Measurements from ENCODE around the gene SYNDIG1L.

The SYNDIG1L gene

GRCh38 chr14:74437496-74438053 lies 11.6 kb upstream of the SYNDIG1L start:
- no peak for DNase-seq (ENCODE audit: low spot score)
- ChIA-PET CTCF (no interaction called here), POLR2A (ENCODE audit: low non-redundant PET) (no interaction called here)
- H3K27ac ChIP-seq = no peak overlapping the region
- TF ChIP-seq, protein P1, sequence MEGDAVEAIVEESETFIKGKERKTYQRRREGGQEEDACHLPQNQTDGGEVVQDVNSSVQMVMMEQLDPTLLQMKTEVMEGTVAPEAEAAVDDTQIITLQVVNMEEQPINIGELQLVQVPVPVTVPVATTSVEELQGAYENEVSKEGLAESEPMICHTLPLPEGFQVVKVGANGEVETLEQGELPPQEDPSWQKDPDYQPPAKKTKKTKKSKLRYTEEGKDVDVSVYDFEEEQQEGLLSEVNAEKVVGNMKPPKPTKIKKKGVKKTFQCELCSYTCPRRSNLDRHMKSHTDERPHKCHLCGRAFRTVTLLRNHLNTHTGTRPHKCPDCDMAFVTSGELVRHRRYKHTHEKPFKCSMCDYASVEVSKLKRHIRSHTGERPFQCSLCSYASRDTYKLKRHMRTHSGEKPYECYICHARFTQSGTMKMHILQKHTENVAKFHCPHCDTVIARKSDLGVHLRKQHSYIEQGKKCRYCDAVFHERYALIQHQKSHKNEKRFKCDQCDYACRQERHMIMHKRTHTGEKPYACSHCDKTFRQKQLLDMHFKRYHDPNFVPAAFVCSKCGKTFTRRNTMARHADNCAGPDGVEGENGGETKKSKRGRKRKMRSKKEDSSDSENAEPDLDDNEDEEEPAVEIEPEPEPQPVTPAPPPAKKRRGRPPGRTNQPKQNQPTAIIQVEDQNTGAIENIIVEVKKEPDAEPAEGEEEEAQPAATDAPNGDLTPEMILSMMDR (conservative IDR thresholded peaks at IDR 0.05; ENCODE audit: low read depth) = no peak

- TF ChIP-seq, protein P1 (conservative IDR thresholded peaks at IDR 0.05; ENCODE audit: low read depth) = no peak
- no peak overlapping the region for H3K27ac ChIP-seq
- ChIA-PET CTCF (no interaction called here), POLR2A (ENCODE audit: low non-redundant PET) (no interaction called here)
- DNase-seq (ENCODE audit: low spot score) = no peak
Measured at GRCh38 chr14:74434294-74434693, 8.3 kb upstream of the SYNDIG1L start.

DNA sequence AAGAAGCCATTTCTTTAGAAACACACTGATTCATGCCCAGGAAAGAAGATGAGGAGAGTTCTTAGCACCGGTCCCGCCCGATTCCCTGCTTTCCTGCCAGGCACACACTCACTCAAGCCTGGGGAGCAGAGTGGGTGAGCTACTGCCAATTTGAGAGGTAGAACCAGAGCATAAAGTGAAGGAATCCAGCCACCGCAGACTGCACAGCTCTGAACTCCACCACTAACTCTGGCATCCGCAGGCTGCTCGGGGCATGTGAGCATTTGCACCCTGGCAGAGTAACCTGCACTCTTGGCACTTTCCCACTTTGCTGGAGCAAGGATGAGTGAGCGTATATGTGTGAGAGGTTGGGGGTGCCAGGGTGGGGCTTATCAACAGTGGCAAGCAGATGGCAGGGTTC lies 4.0 kb upstream of the SYNDIG1L start:
- DNase-seq (ENCODE audit: low spot score) = no peak
- TF ChIP-seq, protein P1 (conservative IDR thresholded peaks at IDR 0.05; ENCODE audit: low read depth) = no peak
- ChIA-PET POLR2A (ENCODE audit: low non-redundant PET) (interaction anchor here (0.7 kb wide), 1 partner anchor 25 kb away, joined by 4 read pairs; no protein-coding TSS in a partner anchor), CTCF (no interaction called here)
- no peak overlapping the region for H3K27ac ChIP-seq

GRCh38 chr14:74429221-74429691 lies 3.2 kb upstream of the SYNDIG1L start:
- ChIA-PET CTCF (no interaction called here), POLR2A (ENCODE audit: low non-redundant PET) (no interaction called here)
- H3K27ac ChIP-seq = no peak overlapping the region
- TF ChIP-seq, protein P1 (conservative IDR thresholded peaks at IDR 0.05; ENCODE audit: low read depth) = no peak
- DNase-seq (ENCODE audit: low spot score) = no peak

DNA sequence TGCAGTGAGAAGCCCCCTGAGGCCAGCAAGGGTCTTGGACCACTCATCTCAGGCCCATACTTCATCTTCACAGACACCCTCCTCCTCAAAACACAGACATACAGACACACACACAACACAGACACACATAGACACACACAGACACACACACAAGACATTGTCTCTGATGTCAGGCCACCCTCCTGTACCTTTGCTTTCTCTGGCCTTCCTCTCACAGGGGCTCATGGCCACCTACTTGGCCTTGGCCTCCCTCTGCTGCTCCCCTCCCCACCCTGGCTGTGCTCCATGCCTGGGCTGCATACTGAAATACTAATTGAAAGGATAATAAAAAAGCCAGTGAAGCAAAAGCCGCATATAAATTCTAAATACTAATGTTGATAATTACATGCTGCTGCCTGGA lies 1.6 kb upstream of the SYNDIG1L start:
- TF ChIP-seq, protein P1 (conservative IDR thresholded peaks at IDR 0.05; ENCODE audit: low read depth) = no peak
- no peak for DNase-seq (ENCODE audit: low spot score)
- ChIA-PET POLR2A (ENCODE audit: low non-redundant PET) (no interaction called here), CTCF (no interaction called here)
- no peak overlapping the region for H3K27ac ChIP-seq

GRCh38 chr14:74425525-74426201 lies 347 bp downstream of the SYNDIG1L start:
- ChIA-PET POLR2A (ENCODE audit: low non-redundant PET) (no interaction called here), CTCF (no interaction called here)
- DNase-seq (ENCODE audit: low spot score) = peak; percentile 70
- no peak overlapping the region for H3K27ac ChIP-seq
- TF ChIP-seq, protein P1 (conservative IDR thresholded peaks at IDR 0.05; ENCODE audit: low read depth) = no peak

Data from RWPE1 (cell line).